Measurements from ENCODE around the gene RAB1A. TPM values are rescaled to one million over a fixed set of nuclear protein-coding genes. Genes with fewer than 3 reads are reported as not detected.

The RAB1A gene
- total and polyA plus RNA-seq, 4 donors: 104 to 159 (median 136) TPM

DNA sequence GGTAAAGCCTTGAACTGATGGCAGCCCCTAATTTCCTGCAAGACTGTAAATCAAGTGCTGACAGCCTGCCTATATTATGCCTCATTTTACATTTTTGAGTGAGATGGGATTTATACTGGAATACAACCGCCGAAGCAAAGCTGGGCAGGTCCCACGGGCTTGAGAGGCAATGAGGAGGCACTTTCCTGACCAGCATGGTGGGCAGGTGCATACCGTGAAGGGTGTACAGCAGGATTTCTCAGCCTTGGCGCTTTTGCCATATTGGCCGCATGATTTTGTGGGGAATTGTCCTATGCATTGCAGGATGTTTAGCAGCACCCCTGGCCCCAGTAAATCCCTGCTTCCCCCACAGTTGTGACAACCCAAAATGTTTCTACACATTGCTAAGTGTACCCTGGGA lies 50.9 kb downstream of the RAB1A start:
- Histone ChIP-seq H3K9me3 (ENCODE audit: control insufficient read depth in 4 of 4, insufficient read depth in 3 of 4, low read length in 3 of 4) (no peaks in the 10 kb centered on the region), H3K36me3 (ENCODE audit: control insufficient read depth in 4 of 4, insufficient read depth in 4 of 4, low read length in 4 of 4) (peaks cover 26 to 34% (median 31%) of the 10 kb centered on the region in 4 donors), H3K4me1 (ENCODE audit: control insufficient read depth in 5 of 5, insufficient read depth in 5 of 5, low read length in 5 of 5) (peaks cover 0 to 10% (median 0%) of the 10 kb centered on the region in 5 donors), H3K27ac (ENCODE audit: low read depth in 1 of 2, low read length in 1 of 2) (no peak overlapping the region), H3K27me3 (ENCODE audit: control insufficient read depth in 3 of 3, insufficient read depth in 3 of 3, low read length in 2 of 3) (no peaks in the 10 kb centered on the region), H3K4me3 (no peak overlapping the region), H3K9ac (ENCODE audit: insufficient read depth in 1 of 2, low read length in 2 of 2) (no peak overlapping the region)
- no peak for DNase-seq
- TF ChIP-seq, protein P1, sequence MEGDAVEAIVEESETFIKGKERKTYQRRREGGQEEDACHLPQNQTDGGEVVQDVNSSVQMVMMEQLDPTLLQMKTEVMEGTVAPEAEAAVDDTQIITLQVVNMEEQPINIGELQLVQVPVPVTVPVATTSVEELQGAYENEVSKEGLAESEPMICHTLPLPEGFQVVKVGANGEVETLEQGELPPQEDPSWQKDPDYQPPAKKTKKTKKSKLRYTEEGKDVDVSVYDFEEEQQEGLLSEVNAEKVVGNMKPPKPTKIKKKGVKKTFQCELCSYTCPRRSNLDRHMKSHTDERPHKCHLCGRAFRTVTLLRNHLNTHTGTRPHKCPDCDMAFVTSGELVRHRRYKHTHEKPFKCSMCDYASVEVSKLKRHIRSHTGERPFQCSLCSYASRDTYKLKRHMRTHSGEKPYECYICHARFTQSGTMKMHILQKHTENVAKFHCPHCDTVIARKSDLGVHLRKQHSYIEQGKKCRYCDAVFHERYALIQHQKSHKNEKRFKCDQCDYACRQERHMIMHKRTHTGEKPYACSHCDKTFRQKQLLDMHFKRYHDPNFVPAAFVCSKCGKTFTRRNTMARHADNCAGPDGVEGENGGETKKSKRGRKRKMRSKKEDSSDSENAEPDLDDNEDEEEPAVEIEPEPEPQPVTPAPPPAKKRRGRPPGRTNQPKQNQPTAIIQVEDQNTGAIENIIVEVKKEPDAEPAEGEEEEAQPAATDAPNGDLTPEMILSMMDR (IDR thresholded peaks at IDR 0.05; ENCODE audit: control extremely low read depth, extremely low read depth): no peak
- WGBS, 2 donors: 96 to 97% methylated on average over 6 of the region's 6 CpGs
- no peak for ATAC-seq (ENCODE audit: insufficient read depth, low FRiP score)

DNA sequence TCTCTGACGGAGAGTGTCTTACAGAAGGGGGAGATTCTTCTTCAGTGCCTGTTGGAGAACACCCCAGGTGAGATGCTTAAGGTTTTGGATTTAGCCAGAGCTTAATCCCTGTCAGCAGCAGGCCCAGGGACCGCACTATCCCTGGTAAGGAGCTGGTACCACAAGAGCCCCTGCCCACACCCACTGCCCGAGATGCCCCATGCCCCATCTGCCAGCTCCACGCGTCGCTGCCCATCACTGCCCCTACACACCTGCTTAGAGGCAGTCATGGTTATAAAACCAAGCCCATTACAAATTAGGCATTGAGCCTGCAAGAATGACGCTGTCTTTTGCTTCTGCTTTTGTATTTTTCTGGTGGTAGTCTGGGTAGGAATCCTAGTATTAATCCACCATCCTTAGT lies 52.0 kb downstream of the RAB1A start:
- no peak for ATAC-seq (ENCODE audit: insufficient read depth, low FRiP score)
- WGBS, 2 donors: 94 to 98% methylated on average over 7 of the region's 7 CpGs
- no peak overlapping the region for H3K27ac ChIP-seq (ENCODE audit: low read depth in 1 of 2, low read length in 1 of 2)
- no peak overlapping the region for H3K4me3 ChIP-seq
- no peaks in the 10 kb centered on the region for H3K27me3 ChIP-seq (ENCODE audit: control insufficient read depth in 3 of 3, insufficient read depth in 3 of 3, low read length in 2 of 3)
- no peak for DNase-seq
- no peaks in the 10 kb centered on the region for H3K9me3 ChIP-seq (ENCODE audit: control insufficient read depth in 4 of 4, insufficient read depth in 3 of 4, low read length in 3 of 4)
- no peak overlapping the region for H3K9ac ChIP-seq (ENCODE audit: insufficient read depth in 1 of 2, low read length in 2 of 2)
- TF ChIP-seq, protein P1 (IDR thresholded peaks at IDR 0.05; ENCODE audit: control extremely low read depth, extremely low read depth): no peak
- peaks cover 21 to 30% (median 25%) of the 10 kb centered on the region in 4 donors for H3K36me3 ChIP-seq (ENCODE audit: control insufficient read depth in 4 of 4, insufficient read depth in 4 of 4, low read length in 4 of 4)
- peaks cover 0 to 10% (median 0%) of the 10 kb centered on the region in 5 donors for H3K4me1 ChIP-seq (ENCODE audit: control insufficient read depth in 5 of 5, insufficient read depth in 5 of 5, low read length in 5 of 5)

DNA sequence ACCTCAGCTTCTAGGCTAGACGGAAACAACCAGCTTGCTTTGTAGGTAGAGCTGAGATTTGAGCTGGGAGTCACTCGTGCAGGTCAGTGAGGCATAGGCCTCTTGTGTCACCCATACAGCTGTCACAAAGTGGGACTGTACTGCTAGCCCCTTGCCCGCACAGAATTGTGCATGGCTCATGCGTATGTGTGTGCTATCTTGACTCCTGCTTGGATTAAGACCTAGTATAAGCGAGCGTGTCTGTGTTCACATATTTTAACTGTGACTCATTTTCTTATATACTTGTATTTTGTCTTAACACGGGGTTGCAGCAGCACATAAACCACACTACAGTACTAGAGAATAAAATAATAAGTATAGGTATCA lies 53.6 kb downstream of the RAB1A start:
- no peak for DNase-seq
- no peak overlapping the region for H3K9ac ChIP-seq (ENCODE audit: insufficient read depth in 1 of 2, low read length in 2 of 2)
- no peak overlapping the region for H3K4me3 ChIP-seq
- TF ChIP-seq, protein P1 (IDR thresholded peaks at IDR 0.05; ENCODE audit: control extremely low read depth, extremely low read depth): no peak
- WGBS, 2 donors: 78 to 85% methylated on average over 7 of the region's 7 CpGs
- H3K27ac ChIP-seq (ENCODE audit: low read depth in 1 of 2, low read length in 1 of 2): peak overlapping the region in 1 of 2 donors; percentile 75
- no peak for ATAC-seq (ENCODE audit: insufficient read depth, low FRiP score)
- H3K9me3 ChIP-seq (ENCODE audit: control insufficient read depth in 4 of 4, insufficient read depth in 3 of 4, low read length in 3 of 4): no peaks in the 10 kb centered on the region
- no peaks in the 10 kb centered on the region for H3K27me3 ChIP-seq (ENCODE audit: control insufficient read depth in 3 of 3, insufficient read depth in 3 of 3, low read length in 2 of 3)
- peaks cover 0 to 16% (median 3%) of the 10 kb centered on the region in 5 donors for H3K4me1 ChIP-seq (ENCODE audit: control insufficient read depth in 5 of 5, insufficient read depth in 5 of 5, low read length in 5 of 5)
- peaks cover 15 to 36% (median 24%) of the 10 kb centered on the region in 4 donors for H3K36me3 ChIP-seq (ENCODE audit: control insufficient read depth in 4 of 4, insufficient read depth in 4 of 4, low read length in 4 of 4)

All from lung (tissue), 12 donors.